Activated naive CD8-positive, alpha-beta T cell treated with anti-CD3 and anti-CD28 coated beads, Interleukin-2, amount 50 U/mL, for 24 hours (primary cell): ENCODE data around the gene SUSD3.

Experiments used
- ATAC-seq: fragments of 150-1000 bp; cut with Tn5 transposase; one replicate; pipeline ENCODE4 v1.10.0; 2021
- DNase-seq: peaks from one replicate; pipeline ENCODE4 v3.0.0; 2021
- H3K27ac Mint-ChIP-seq: one replicate; pipeline ENCODE4 v1.8.0; 2021; ENCODE audit warnings: mild to moderate bottlenecking, mixed read lengths
- H3K27me3 Mint-ChIP-seq: one replicate; pipeline ENCODE4 v1.8.0; 2021; ENCODE audit warnings: mixed read lengths
- H3K36me3 Mint-ChIP-seq: one replicate; pipeline ENCODE4 v1.8.0; 2021; ENCODE audit warnings: low read depth, mixed read lengths
- H3K4me1 Mint-ChIP-seq: one replicate; pipeline ENCODE4 v1.8.0; 2021; ENCODE audit warnings: mixed read lengths
- H3K4me3 Mint-ChIP-seq: one replicate; pipeline ENCODE4 v1.8.0; 2021; ENCODE audit warnings: mild to moderate bottlenecking, moderate library complexity, mixed read lengths
- H3K9me3 Mint-ChIP-seq: one replicate; pipeline ENCODE4 v1.8.0; 2021; ENCODE audit warnings: mixed read lengths

The SUSD3 gene

DNA sequence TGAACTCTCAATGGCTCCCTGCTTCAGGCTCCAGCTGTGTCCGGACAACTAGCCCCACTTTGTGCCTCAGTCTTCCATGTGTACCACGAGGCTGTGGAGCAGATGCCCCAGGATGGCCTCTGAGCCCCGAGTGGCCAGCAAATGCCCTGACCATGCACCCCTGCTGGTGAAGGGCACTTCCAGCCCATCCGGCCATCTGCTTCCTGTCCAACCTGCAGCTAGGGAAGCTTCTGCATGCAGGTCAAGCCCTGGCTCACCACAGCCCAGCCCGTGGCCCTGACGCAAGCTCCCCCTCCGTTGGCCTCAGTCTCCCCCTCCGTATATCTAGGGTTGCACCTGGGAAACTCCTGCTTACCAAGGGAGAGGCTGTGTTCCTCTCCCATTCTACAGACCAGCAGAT lies 70.8 kb downstream of the SUSD3 start:
- Mint-ChIP-seq H3K4me1 (peaks cover 63% of the 10 kb centered on the region), H3K27me3 (no peaks in the 10 kb centered on the region), H3K36me3 (peaks cover 15% of the 10 kb centered on the region), H3K9me3 (no peaks in the 10 kb centered on the region), H3K27ac (no peak overlapping the region), H3K4me3 (no peak overlapping the region)
- ATAC-seq (no peak), DNase-seq (no peak)

- Mint-ChIP-seq H3K36me3 (peaks cover 13% of the 10 kb centered on the region), H3K9me3 (no peaks in the 10 kb centered on the region), H3K4me1 (peaks cover 68% of the 10 kb centered on the region), H3K4me3 (no peak overlapping the region), H3K27me3 (no peaks in the 10 kb centered on the region), H3K27ac (peak overlapping the region; percentile 60)
- DNase-seq: no peak
- no peak for ATAC-seq
These were observed 71.4 kb downstream of the SUSD3 start for GRCh38 chr9:93129691-93130500.

- Mint-ChIP-seq H3K4me3 (peak overlapping the region; percentile 90), H3K36me3 (peaks cover 8% of the 10 kb centered on the region), H3K27me3 (no peaks in the 10 kb centered on the region), H3K27ac (peak overlapping the region; percentile 90), H3K4me1 (peaks cover 72% of the 10 kb centered on the region), H3K9me3 (no peaks in the 10 kb centered on the region)
- no peak for DNase-seq
- no peak for ATAC-seq
These were observed 72.5 kb downstream of the SUSD3 start for GRCh38 chr9:93130861-93131481.

GRCh38 chr9:93131599-93132286 lies 73.2 kb downstream of the SUSD3 start:
- no peak for DNase-seq
- Mint-ChIP-seq H3K27me3 (no peaks in the 10 kb centered on the region), H3K27ac (peak overlapping the region; percentile 90), H3K36me3 (peaks cover 8% of the 10 kb centered on the region), H3K4me3 (peak overlapping the region; percentile 90), H3K4me1 (peaks cover 72% of the 10 kb centered on the region), H3K9me3 (no peaks in the 10 kb centered on the region)
- ATAC-seq: no peak

GRCh38 chr9:93132287-93132927 lies 73.9 kb downstream of the SUSD3 start:
- Mint-ChIP-seq H3K27ac (peak overlapping the region; percentile 90), H3K27me3 (no peaks in the 10 kb centered on the region), H3K4me3 (peak overlapping the region; percentile 90), H3K4me1 (peaks cover 67% of the 10 kb centered on the region), H3K9me3 (no peaks in the 10 kb centered on the region), H3K36me3 (peaks cover 8% of the 10 kb centered on the region)
- DNase-seq (no peak), ATAC-seq (no peak)

GRCh38 chr9:93132946-93133680 lies 74.6 kb downstream of the SUSD3 start:
- ATAC-seq (peak; percentile 27), DNase-seq (no peak)
- H3K4me1 Mint-ChIP-seq: peaks cover 64% of the 10 kb centered on the region

DNA sequence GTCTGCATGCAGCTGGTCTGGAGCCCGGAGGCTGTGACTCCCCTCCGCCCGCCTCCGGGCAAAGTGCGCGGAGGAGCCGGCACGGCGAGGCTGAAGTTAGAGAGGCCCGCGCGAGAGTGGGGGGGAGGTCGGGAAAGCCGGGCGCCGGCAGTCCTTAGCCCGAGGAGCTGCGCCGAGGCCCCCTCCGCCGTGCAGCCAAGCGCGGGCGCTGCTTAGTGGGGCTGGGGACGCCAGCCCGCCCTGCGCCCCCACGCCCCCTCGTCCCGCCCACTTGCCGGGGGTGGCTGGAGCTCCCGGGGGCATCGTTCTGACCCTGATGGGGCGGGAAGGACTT lies 75.1 kb downstream of the SUSD3 start:
- DNase-seq (peak; percentile 72), ATAC-seq (no peak)
- peak overlapping the region; percentile 90 for H3K4me3 Mint-ChIP-seq
- no peaks in the 10 kb centered on the region for H3K9me3 Mint-ChIP-seq
- peak overlapping the region; percentile 90 for H3K27ac Mint-ChIP-seq
- peaks cover 61% of the 10 kb centered on the region for H3K4me1 Mint-ChIP-seq
- H3K36me3 Mint-ChIP-seq: peaks cover 8% of the 10 kb centered on the region
- no peaks in the 10 kb centered on the region for H3K27me3 Mint-ChIP-seq

More at GRCh38 chr9:93132946-93133680, 74.6 kb downstream of the SUSD3 start:
- peaks cover 8% of the 10 kb centered on the region for H3K36me3 Mint-ChIP-seq
- no peaks in the 10 kb centered on the region for H3K9me3 Mint-ChIP-seq
- peak overlapping the region; percentile 90 for H3K4me3 Mint-ChIP-seq
- H3K27me3 Mint-ChIP-seq: no peaks in the 10 kb centered on the region
- peak overlapping the region; percentile 90 for H3K27ac Mint-ChIP-seq

DNA sequence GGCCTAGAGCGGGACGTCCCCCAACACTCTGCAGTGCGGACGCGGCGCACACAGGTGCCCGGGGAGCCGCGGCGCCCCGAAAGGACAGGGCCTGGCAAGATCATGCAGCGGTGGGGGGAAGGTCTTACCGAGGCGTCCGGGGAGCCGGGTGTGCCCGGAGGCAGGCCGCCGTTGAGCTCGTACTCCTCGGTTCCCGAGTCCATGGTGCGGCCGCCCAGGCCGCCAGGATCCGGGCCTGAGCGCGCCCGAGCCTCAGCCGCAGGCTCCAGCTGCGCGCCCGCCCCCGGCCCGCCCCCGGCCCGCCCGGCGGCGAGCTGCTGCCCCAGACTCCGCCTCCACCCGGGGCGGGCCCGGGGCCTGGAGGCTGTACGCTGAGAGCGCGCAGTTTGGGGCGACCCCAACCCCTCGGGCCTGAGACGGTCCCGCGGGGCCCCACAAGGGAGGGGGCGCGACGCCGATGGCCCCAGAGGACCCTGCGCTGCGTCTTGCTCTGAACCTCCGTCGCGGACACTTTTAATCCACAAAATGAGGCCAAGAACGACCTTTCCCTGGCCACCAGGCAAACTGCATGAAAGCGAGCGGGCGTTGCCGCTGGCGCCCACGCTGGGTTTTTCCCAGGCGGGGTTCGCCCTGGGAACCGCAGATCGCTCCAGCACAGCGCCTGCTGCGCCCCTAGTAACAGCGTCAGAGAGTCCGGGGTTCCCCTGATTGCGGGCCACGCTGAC lies 75.7 kb downstream of the SUSD3 start, which contains the start of gene NINJ1:
TSS of gene NINJ1 (minus strand) at position 237 of the 725 bp plus-strand sequence. CDS start at position 203, 34 bp downstream.
- Mint-ChIP-seq H3K4me3 (peak within 1 kb of the TSS; percentile 90), H3K9me3 (no peaks in the 10 kb centered on the region), H3K27ac (peak within 1 kb of the TSS; percentile 90), H3K4me1 (peaks cover 58% of the 10 kb centered on the region), H3K27me3 (no peaks in the 10 kb centered on the region), H3K36me3 (peaks cover 8% of the 10 kb centered on the region)
- ATAC-seq (peak; percentile 86), DNase-seq (peak; percentile 93)
